Type B pancreatic cell (in vitro differentiated cells): ENCODE data around the gene RPH3AL. TPM values are rescaled to one million over a fixed set of nuclear protein-coding genes. Genes with fewer than 3 reads are reported as not detected.

Experiments used
- DNase-seq: peaks from one replicate; pipeline ENCODE4 v3.0.0; 2021; ENCODE audit warnings: mixed read lengths; ENCODE audit not compliant: unreplicated experiment; ENCODE audit errors: extremely low spot score
- H3K27ac Mint-ChIP-seq: 2 replicates; pipeline ENCODE4 v1.8.0; 2021; ENCODE audit warnings: mild to moderate bottlenecking, mixed read lengths
- H3K27me3 Mint-ChIP-seq: 2 replicates; pipeline ENCODE4 v1.8.0; 2021; ENCODE audit warnings: mixed read lengths
- H3K36me3 Mint-ChIP-seq: 2 replicates; pipeline ENCODE4 v1.8.0; 2021; ENCODE audit warnings: mixed read lengths
- H3K4me1 Mint-ChIP-seq: one replicate; pipeline ENCODE4 v1.8.0; 2021; ENCODE audit warnings: mixed read lengths; ENCODE audit not compliant: unreplicated experiment
- H3K4me3 Mint-ChIP-seq: 2 replicates; pipeline ENCODE4 v1.8.0; 2021; ENCODE audit warnings: mild to moderate bottlenecking, mixed read lengths
- H3K9me3 Mint-ChIP-seq: 2 replicates; pipeline ENCODE4 v1.8.0; 2021; ENCODE audit warnings: mixed read lengths
- total RNA-seq: library from RNA; stranded (reverse); gene quantifications from 2 replicates; pipeline ENCODE4 v1.2.1, GENCODE V29; 2021; ENCODE audit warnings: low replicate concordance
- TF ChIP-seq, protein P1 (sequence below): fragments of 200-600 bp; sonication (generic); conservative IDR thresholded peaks from 2 replicates; pipeline ENCODE4 v1.5.0; 2021; ENCODE audit warnings: antibody characterized with exemption, mild to moderate bottlenecking

The RPH3AL gene
- total RNA-seq, 1 donor from 2014 or later: 13.5 TPM

DNA sequence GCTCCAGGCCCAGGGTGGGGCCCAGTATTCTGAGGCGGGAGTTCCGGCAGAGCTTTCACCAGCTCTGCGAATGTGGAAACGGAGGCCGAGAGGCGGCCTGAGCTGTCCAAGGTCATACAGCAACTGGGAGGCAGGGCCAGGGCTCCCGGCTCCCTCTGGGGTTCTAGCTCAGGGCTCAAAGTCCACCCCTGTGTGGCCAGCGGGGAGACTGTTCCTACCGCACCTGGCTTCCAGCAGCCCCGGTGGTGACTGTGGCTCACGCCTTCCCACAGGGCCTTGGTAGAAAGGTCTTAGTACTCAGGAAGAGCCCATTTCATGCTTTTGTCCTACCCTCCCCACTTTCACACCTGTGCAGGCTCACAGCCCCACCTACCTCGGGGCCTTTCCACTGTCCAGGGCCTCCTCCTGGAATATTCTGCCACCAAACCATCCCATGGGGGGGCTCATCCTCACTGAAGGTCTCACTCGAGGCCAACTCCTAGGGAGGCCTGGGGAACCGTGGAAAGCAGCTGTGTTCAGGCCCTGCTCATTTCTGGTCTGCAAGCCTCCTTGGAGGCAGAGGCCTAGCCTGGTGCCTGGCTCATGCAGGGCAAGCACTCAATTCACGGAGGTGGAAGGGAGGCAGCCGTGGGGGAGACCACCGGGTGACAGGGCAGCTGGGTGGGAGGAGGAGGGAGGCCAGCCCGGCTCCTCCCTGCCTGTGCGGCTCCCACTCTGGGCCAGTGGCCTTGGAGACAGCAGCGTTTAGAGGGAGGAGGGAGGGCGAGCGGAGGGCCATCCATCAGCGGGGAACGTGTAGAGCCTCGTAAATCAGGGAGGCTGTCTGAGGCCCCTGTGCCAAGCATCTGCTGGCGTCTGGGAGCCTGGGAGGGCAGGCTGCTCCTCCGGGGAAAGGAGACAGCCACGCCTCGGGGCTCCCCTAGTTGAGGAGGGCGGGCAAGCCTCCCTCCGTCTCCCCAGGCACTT is 158.5 kb downstream of the RPH3AL start:
- no peak overlapping the region for H3K27ac Mint-ChIP-seq
- no peak for DNase-seq

DNA sequence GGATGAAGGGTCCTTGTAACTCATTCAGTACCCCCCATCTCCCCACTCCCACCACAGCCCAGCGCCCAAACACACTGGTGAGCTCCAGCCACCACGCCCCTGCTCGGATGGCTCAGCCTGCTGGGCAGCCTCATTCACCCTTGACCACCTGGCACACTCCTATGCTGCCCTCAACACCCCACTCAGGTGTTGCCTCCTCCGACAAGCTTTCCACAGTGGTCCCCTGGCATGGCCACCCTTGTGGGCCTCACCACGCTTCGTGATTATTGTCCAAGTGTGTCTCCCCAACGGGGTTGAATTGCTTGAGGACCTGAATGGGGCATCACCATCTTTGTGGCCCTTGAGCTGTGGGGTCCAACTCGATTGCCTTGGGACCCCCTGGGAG is 159.2 kb downstream of the RPH3AL start:
- no peak overlapping the region for H3K4me3 Mint-ChIP-seq
- H3K27me3 Mint-ChIP-seq: peaks cover 13% of the 10 kb centered on the region
- H3K4me1 Mint-ChIP-seq: peaks cover 13% of the 10 kb centered on the region
- no peaks in the 10 kb centered on the region for H3K36me3 Mint-ChIP-seq
- no peak overlapping the region for H3K27ac Mint-ChIP-seq
- TF ChIP-seq, protein P1, sequence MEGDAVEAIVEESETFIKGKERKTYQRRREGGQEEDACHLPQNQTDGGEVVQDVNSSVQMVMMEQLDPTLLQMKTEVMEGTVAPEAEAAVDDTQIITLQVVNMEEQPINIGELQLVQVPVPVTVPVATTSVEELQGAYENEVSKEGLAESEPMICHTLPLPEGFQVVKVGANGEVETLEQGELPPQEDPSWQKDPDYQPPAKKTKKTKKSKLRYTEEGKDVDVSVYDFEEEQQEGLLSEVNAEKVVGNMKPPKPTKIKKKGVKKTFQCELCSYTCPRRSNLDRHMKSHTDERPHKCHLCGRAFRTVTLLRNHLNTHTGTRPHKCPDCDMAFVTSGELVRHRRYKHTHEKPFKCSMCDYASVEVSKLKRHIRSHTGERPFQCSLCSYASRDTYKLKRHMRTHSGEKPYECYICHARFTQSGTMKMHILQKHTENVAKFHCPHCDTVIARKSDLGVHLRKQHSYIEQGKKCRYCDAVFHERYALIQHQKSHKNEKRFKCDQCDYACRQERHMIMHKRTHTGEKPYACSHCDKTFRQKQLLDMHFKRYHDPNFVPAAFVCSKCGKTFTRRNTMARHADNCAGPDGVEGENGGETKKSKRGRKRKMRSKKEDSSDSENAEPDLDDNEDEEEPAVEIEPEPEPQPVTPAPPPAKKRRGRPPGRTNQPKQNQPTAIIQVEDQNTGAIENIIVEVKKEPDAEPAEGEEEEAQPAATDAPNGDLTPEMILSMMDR: no peak
- no peaks in the 10 kb centered on the region for H3K9me3 Mint-ChIP-seq
- no peak for DNase-seq

More for the DNA sequence above, 158.5 kb downstream of the RPH3AL start:
- Mint-ChIP-seq H3K27me3 (peaks cover 13% of the 10 kb centered on the region), H3K9me3 (no peaks in the 10 kb centered on the region), H3K36me3 (no peaks in the 10 kb centered on the region), H3K4me3 (no peak overlapping the region), H3K4me1 (peaks cover 19% of the 10 kb centered on the region)
- TF ChIP-seq, protein P1: no peak

DNA sequence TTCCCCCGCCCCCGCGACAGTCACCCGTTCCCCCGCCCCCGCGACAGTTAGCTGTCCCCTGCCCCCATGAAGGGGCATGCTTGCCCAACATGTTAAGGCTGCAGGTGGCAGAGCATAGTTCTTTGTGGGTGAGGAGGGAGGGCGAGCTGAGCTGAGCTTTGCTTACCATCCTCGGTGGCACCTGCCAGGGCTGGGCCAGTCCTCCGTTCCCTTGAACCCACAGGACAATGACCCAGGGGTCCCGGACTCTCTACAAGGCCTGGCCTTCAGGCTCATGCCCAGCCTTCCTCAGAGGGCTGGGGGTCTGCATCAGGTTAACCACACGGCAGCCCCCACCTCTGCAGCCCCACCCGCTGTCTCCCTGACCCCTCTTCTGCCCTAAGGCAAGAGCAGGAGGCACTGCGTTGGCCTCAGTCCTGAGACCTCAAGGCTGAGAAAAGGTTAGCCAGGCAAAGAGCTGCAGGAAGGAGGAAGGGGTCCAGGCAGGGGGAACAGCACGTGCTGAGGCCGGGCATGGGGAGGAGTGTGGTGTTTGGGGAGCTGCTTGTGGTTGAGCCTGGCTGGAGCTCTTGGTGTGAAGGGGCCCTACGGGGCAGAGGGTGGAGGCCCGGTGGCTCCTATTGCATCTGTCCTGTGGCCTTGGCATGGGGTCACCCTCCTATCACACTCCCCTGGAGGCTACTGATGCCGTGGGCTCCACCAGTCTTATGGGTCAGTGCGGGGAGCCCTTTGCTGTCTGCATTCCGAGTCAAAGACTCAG is 159.8 kb downstream of the RPH3AL start:
- TF ChIP-seq, protein P1: no peak
- no peak overlapping the region for H3K27ac Mint-ChIP-seq
- no peak overlapping the region for H3K4me3 Mint-ChIP-seq
- H3K9me3 Mint-ChIP-seq: no peaks in the 10 kb centered on the region
- peaks cover 13% of the 10 kb centered on the region for H3K4me1 Mint-ChIP-seq
- DNase-seq: no peak
- peaks cover 13% of the 10 kb centered on the region for H3K27me3 Mint-ChIP-seq
- no peaks in the 10 kb centered on the region for H3K36me3 Mint-ChIP-seq

DNA sequence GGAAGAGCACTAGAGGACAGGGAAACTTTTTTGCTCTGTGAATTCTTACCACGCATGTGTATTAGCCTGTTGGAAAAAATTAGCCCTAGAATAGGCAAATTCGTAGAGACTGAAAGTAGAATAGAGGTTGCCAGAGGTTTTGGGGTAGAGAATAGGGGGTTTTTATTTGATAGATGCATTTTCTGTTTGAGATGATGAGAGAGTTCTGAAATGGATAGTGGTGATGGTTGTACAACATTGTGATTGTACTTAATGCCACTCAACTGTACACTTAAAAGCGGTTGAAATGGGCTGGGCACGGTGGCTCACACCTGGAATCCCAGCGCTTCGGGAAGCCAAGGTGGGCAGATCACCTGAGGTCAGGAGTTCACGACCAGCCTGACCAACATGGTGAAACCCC is 163.2 kb downstream of the RPH3AL start:
- Mint-ChIP-seq H3K27me3 (peaks cover 34% of the 10 kb centered on the region), H3K9me3 (no peaks in the 10 kb centered on the region), H3K27ac (no peak overlapping the region), H3K4me1 (peaks cover 5% of the 10 kb centered on the region), H3K4me3 (no peak overlapping the region), H3K36me3 (no peaks in the 10 kb centered on the region)
- no peak for DNase-seq
- TF ChIP-seq, protein P1: no peak

DNA sequence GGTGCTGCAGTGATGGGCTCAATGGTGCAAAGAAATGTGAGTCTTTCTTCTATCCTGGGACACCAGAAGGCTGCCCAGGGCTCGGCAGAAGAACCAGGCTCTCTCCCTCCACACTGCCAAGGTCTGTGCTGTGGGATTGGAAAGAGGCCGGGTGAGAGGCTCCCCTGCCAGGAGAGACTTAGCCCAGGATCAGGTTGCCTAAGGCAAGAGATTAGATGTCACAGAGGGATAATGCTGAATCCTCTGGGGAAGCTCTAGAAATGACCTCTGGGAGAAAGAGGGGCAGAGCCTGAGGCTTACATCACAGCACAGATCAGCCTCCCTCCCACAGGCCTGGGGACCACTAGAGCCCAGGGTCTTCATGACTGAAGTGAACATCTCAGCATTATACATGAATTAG is 165.5 kb downstream of the RPH3AL start:
- TF ChIP-seq, protein P1: no peak
- no peaks in the 10 kb centered on the region for H3K9me3 Mint-ChIP-seq
- H3K4me1 Mint-ChIP-seq: peaks cover 7% of the 10 kb centered on the region
- H3K4me3 Mint-ChIP-seq: no peak overlapping the region
- H3K36me3 Mint-ChIP-seq: no peaks in the 10 kb centered on the region
- no peak for DNase-seq
- peaks cover 57% of the 10 kb centered on the region for H3K27me3 Mint-ChIP-seq
- H3K27ac Mint-ChIP-seq: no peak overlapping the region
